T-cell (primary cell): ENCODE measurements around the gene CHD5. TPM values are rescaled to one million over a fixed set of nuclear protein-coding genes. Genes with fewer than 3 reads are reported as not detected.
A peak's percentile ranks its signal among the peaks of the same experiment; 100 is the strongest.

Source experiments
- ATAC-seq, 4 experiments: fragments of 200-7000 bp in 3 of 4; fragments of 150-1000 bp in 1 of 4; cut with Tn5 transposase; replicated peaks in 1 of 4; 1 replicate in 3 of 4; 2 replicates in 1 of 4; pipeline ENCODE4 v1.10.0; 2021; ENCODE audit warnings: moderate library complexity in 3 of 4, mild to moderate bottlenecking in 2 of 4, moderate number of reproducible peaks in 1 of 4
- CTCF ChIA-PET, 2 donors: fragments of 300-600 bp; sonication (Branson Sonifier 250); formaldehyde crosslinking; loops; one replicate each; lab custom pipeline; 2022; ENCODE audit warnings: antibody characterized with exemption in 2 of 2; lab: Charles Lee
- POLR2A ChIA-PET, 2 donors: fragments of 300-600 bp; sonication (Branson Sonifier 250); formaldehyde crosslinking; loops; one replicate each; lab custom pipeline; 2022; ENCODE audit warnings: antibody characterized with exemption in 2 of 2; lab: Charles Lee
- DNase-seq, 35 experiments: peaks; one replicate each; pipeline versions ENCODE4 v3.0.0 to v3.0.0-alpha.2; 2013 to 2023
- H3K27ac ChIP-seq: one replicate; pipeline ENCODE4 v1.5.1; 2013; ENCODE audit warnings: low read length
- H3K27me3 ChIP-seq, 2 experiments: replicated peaks in 1 of 2; 1 replicate in 1 of 2; 2 replicates in 1 of 2; pipeline versions ENCODE4 v1.6.1 to v1.7.0; 2013; ENCODE audit warnings: low read length in 1 of 2, mixed read lengths in 1 of 2; ENCODE audit not compliant: control insufficient read depth in 2 of 2, insufficient read depth in 2 of 2; ENCODE audit errors: extremely low read depth in 1 of 2
- H3K36me3 ChIP-seq, 2 donors: 1 replicate in 1 of 2; 2 replicates in 1 of 2; pipeline versions ENCODE4 v1.6.1 to v1.7.0; 2013; ENCODE audit warnings: low read length in 1 of 2; ENCODE audit not compliant: control insufficient read depth in 2 of 2, insufficient read depth in 1 of 2; ENCODE audit errors: extremely low read depth in 1 of 2
- H3K4me1 ChIP-seq, 2 experiments: 1 replicate in 1 of 2; 2 replicates in 1 of 2; pipeline versions ENCODE4 v1.6.1 to v1.7.0; 2013; ENCODE audit warnings: low read length in 2 of 2, mixed read lengths in 1 of 2; ENCODE audit not compliant: insufficient read depth in 2 of 2, control insufficient read depth in 1 of 2; ENCODE audit errors: extremely low read depth in 1 of 2
- H3K4me3 ChIP-seq, 2 donors: 1 replicate in 1 of 2; 2 replicates in 1 of 2; pipeline versions ENCODE4 v1.5.1 to v1.7.0; 2013; ENCODE audit warnings: mild to moderate bottlenecking in 2 of 2, low read length in 1 of 2, moderate library complexity in 1 of 2; ENCODE audit not compliant: control insufficient read depth in 1 of 2; ENCODE audit errors: extremely low read depth in 1 of 2
- H3K9me3 ChIP-seq: 2 replicates; pipeline ENCODE4 v1.7.0; 2013
- H3K27ac Mint-ChIP-seq, 2 donors: one replicate each; pipeline ENCODE4 v1.8.0; 2020 to 2021; ENCODE audit warnings: mild to moderate bottlenecking in 2 of 2, mixed read lengths in 2 of 2
- H3K27me3 Mint-ChIP-seq, 2 donors: one replicate each; pipeline ENCODE4 v1.8.0; 2021 to 2022; ENCODE audit warnings: mixed read lengths in 2 of 2
- H3K36me3 Mint-ChIP-seq: one replicate; pipeline ENCODE4 v1.8.0; 2021; ENCODE audit warnings: mixed read lengths
- H3K4me1 Mint-ChIP-seq, 3 donors: one replicate each; pipeline ENCODE4 v1.8.0; 2020 to 2022; ENCODE audit warnings: mixed read lengths in 3 of 3, mild to moderate bottlenecking in 1 of 3
- H3K4me3 Mint-ChIP-seq, 3 donors: one replicate each; pipeline ENCODE4 v1.8.0; 2020 to 2022; ENCODE audit warnings: mild to moderate bottlenecking in 3 of 3, mixed read lengths in 3 of 3, moderate library complexity in 3 of 3
- H3K9me3 Mint-ChIP-seq, 3 donors: one replicate each; pipeline ENCODE4 v1.8.0; 2020 to 2022; ENCODE audit warnings: mixed read lengths in 3 of 3
- WGBS: methylation state at CpG from one replicate; pipeline ENCODE4 v1.1.5; 2013; ENCODE audit warnings: missing lambda C conversion rate; ENCODE audit not compliant: insufficient coverage; 5-methylcytosine and 5-hydroxymethylcytosine counted together
- total RNA-seq, 35 experiments: library from RNA in 6 of 35; stranded (reverse) in 6 of 35; fragments of 120-200 nt in 1 of 35; gene quantifications; one replicate each; pipeline versions ENCODE4 v1.2.1 to v1.2.4 and lab custom pipeline; 2013 to 2026

CHD5 gene
- total RNA-seq, 5 donors from 2014 or later (not counting 1 experiment from before 2014, with no cell fraction given): 0.05 to 0.23 (median 0.16) TPM

DNA sequence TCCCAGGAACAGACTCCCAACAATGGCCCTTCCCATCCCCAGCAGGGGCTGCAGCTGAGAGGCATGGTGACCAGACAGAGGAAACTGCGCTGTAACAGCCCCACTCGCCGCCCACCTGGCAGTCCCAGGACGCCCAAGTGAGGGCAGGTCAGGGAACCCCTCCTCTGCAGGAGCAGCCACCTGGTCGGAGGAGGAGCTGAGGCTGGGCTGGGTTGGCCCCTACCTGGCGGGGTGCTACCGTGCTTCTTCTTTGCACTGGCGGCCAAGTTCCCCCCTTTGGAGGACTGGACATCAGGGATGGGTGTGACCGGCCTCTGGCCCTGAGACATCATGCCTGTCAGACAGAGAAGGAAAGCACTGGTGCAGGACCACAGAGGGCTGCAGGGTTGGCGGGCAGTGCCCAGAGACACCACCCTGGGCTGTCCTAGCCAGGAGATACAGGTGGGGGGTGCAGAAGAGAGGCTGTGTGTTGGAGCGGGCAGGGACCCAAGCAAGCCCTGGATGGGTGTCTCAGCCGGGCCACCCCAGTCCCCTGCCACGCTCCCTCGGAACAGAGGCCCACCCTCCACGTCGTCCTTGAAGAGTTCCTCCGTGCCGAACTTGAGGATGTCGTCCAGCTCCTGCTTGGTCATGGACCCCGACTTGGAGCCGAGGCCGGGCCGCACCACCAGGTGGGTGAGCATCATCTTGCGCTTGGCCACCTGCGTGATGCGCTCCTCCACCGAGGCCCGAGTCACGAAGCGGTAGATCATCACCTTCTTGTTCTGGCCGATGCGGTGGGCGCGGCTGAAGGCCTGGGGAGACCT, 51.6 kb downstream of the CHD5 start:
- Mint-ChIP-seq H3K4me1 (peaks cover 0 to 5% (median 3%) of the 10 kb centered on the region in 3 donors), H3K27me3 (peaks cover 1 to 9% of the 10 kb centered on the region in 2 donors), H3K9me3 (peaks cover 7 to 11% (median 11%) of the 10 kb centered on the region in 3 donors), H3K36me3 (no peaks in the 10 kb centered on the region), H3K27ac (no peak overlapping the region), H3K4me3 (peak overlapping the region in 1 of 3 donors; percentile 12)
- Histone ChIP-seq H3K9me3 (no peaks in the 10 kb centered on the region), H3K27ac (no peak overlapping the region), H3K4me3 (no peak overlapping the region), H3K36me3 (no peaks in the 10 kb centered on the region), H3K4me1 (peaks cover 0 to 6% of the 10 kb centered on the region in 2 experiments), H3K27me3 (peaks cover 0 to 49% of the 10 kb centered on the region in 2 experiments)
- CTCF ChIA-PET: interaction anchor here in 1 of 2 donors (0.6 kb wide), 1 partner anchor 478 kb away, joined by 3 read pairs; no protein-coding TSS in a partner anchor
- POLR2A ChIA-PET: no interaction called here
- ATAC-seq (peak in 2 of 4 experiments; percentile 5 to 6), DNase-seq (no peak)
- 95% methylated on average over 32 of the region's 34 CpGs for WGBS

DNA sequence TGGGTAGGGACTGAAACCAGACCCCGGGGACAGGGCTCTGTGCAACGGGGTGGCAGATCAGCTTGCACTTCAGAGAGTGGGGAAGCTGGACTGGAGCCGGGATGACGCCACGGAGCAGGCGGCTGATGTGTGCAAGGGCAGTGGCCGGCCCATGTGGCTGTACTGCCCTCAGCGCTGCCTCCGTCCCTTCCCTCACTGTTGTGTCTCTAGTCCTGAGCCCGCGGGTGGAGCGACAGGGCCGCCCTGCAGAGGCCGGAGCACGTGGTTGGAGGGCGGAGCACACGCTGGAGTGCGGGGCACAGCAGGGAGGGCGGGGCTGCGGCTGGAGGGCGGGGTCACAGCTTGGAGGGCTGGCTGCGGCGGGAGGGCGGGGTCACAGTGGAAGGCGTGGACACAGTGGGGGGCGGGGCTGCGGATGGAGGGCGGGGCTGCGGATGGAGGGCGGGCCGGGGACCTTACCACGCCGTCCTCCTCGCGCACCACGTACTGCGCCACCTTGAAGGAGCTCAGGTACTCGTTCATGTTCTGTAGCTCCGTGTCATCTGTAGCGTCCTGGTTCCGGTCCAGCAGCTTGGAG, 52.4 kb downstream of the CHD5 start:
- H3K27ac Mint-ChIP-seq: no peak overlapping the region
- H3K9me3 ChIP-seq: no peaks in the 10 kb centered on the region
- ChIA-PET CTCF (interaction anchor here in 1 of 2 donors (0.6 kb wide), 2 partner anchors 98 to 479 kb away, joined by 3 to 6 read pairs; no protein-coding TSS in a partner anchor), POLR2A (interaction anchor here (0.6 kb wide), 2 partner anchors 21 to 255 kb away, joined by 3 to 5 read pairs; no protein-coding TSS in a partner anchor)
- H3K27ac ChIP-seq: no peak overlapping the region
- peaks cover 0 to 42% of the 10 kb centered on the region in 2 experiments for H3K27me3 ChIP-seq
- H3K9me3 Mint-ChIP-seq: peaks cover 7 to 10% (median 8%) of the 10 kb centered on the region in 3 donors
- peaks cover 0 to 5% (median 3%) of the 10 kb centered on the region in 3 donors for H3K4me1 Mint-ChIP-seq
- H3K36me3 Mint-ChIP-seq: no peaks in the 10 kb centered on the region
- H3K4me1 ChIP-seq: peaks cover 0 to 6% of the 10 kb centered on the region in 2 experiments
- no peaks in the 10 kb centered on the region for H3K36me3 ChIP-seq
- peak overlapping the region in 1 of 3 donors; percentile 36 for H3K4me3 Mint-ChIP-seq
- ATAC-seq (peak; percentile 86 to 95 (median 87)), DNase-seq (peak; percentile 10 to 77 (median 61))
- peaks cover 1 to 9% of the 10 kb centered on the region in 2 donors for H3K27me3 Mint-ChIP-seq
- 35% methylated on average over 30 of the region's 41 CpGs for WGBS
- H3K4me3 ChIP-seq: no peak overlapping the region

DNA sequence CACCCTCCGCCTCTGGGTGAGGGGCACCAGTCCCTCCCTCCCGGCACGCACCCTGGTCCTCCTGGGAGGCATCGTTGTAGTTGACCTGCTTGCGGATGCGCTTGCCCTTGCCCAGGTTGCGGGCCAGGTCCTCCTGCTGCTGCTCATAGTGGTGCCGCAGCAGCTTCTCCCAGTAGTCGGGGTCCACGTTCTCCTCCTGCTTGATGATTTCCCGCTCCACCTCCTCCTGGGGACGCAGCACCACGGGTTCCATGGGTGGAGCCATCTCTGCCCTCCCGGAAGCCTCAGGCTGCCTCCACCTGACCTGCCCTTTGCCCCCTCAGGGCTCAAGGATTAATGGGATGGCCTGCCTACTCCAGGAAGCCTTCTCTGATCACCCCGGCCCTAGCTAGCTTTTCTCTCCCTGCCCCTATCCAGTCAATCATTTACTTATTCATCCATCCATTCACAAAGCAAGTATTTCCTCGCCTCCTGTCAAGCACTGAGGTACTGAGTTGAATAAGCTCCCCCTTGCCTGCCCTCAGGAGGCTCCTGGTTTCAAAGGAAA, 53.5 kb downstream of the CHD5 start:
- no peak overlapping the region for H3K27ac Mint-ChIP-seq
- no peaks in the 10 kb centered on the region for H3K36me3 Mint-ChIP-seq
- no peak overlapping the region for H3K4me3 Mint-ChIP-seq
- DNase-seq (no peak), ATAC-seq (no peak)
- no peaks in the 10 kb centered on the region for H3K36me3 ChIP-seq
- peaks cover 1 to 9% of the 10 kb centered on the region in 2 donors for H3K27me3 Mint-ChIP-seq
- no peak overlapping the region for H3K27ac ChIP-seq
- CTCF ChIA-PET: interaction anchor here in 1 of 2 donors (0.6 kb wide), 1 partner anchor 725 kb away, joined by 10 read pairs; no protein-coding TSS in a partner anchor
- 95% methylated on average over 16 of the region's 16 CpGs for WGBS
- peaks cover 0 to 40% of the 10 kb centered on the region in 2 experiments for H3K27me3 ChIP-seq
- H3K9me3 ChIP-seq: no peaks in the 10 kb centered on the region
- peaks cover 0 to 6% of the 10 kb centered on the region in 2 experiments for H3K4me1 ChIP-seq
- H3K4me1 Mint-ChIP-seq: peaks cover 0 to 5% (median 3%) of the 10 kb centered on the region in 3 donors
- POLR2A ChIA-PET: no interaction called here
- no peak overlapping the region for H3K4me3 ChIP-seq
- no peaks in the 10 kb centered on the region for H3K9me3 Mint-ChIP-seq

DNA sequence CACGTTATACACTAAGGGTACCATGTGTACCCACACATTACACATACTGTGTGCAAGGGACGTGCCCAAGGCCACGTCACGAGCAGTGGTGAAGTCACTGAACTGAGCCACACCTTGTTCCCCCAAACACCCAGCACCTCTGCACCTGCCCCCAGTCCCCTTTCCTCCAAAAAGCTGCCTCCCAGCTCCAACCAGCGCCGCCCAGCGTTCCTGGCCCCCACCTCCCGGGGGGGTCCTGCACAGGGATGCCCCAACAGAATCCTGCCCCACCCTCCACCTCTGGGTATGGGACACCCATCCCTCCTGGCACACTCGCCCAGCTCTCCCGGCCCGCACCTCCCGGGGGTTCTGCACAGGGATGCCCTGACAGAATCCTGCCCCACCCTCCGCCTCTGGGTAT, 54.1 kb downstream of the CHD5 start:
- no peak for ATAC-seq

DNA sequence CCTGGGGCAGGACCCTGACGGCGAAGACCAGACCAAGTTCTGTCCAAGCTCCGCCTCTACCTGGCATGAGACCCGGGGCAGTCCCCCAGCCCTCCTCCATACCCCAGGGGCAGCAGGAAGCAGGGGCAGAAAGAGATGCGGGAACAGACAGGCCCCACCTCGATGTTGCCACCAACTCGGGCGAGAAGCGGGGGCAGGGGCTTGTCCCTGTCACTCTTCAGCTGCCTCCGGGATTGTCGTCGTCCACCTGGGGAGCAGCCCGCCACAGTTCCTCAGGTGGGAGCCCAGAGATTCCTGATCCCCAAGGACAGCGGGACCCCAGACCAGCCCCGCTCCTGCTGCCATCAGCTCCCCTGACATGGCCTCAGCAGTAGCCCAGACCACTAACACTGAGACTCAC, 54.8 kb downstream of the CHD5 start:
- Histone ChIP-seq H3K9me3 (no peaks in the 10 kb centered on the region), H3K36me3 (no peaks in the 10 kb centered on the region), H3K27ac (no peak overlapping the region), H3K4me1 (peaks cover 0 to 6% of the 10 kb centered on the region in 2 experiments), H3K27me3 (peaks cover 0 to 38% of the 10 kb centered on the region in 2 experiments), H3K4me3 (no peak overlapping the region)
- no peak overlapping the region for H3K27ac Mint-ChIP-seq
- ChIA-PET POLR2A (no interaction called here), CTCF (no interaction called here)
- H3K4me3 Mint-ChIP-seq: no peak overlapping the region
- no peaks in the 10 kb centered on the region for H3K9me3 Mint-ChIP-seq
- ATAC-seq: no peak
- WGBS: 86% methylated on average over 12 of the region's 15 CpGs
- H3K4me1 Mint-ChIP-seq: peaks cover 0 to 5% (median 3%) of the 10 kb centered on the region in 3 donors
- H3K36me3 Mint-ChIP-seq: no peaks in the 10 kb centered on the region
- no peak for DNase-seq
- peaks cover 1 to 9% of the 10 kb centered on the region in 2 donors for H3K27me3 Mint-ChIP-seq

More for the DNA sequence above, 54.1 kb downstream of the CHD5 start:
- no peak overlapping the region for H3K4me3 ChIP-seq
- H3K9me3 ChIP-seq: no peaks in the 10 kb centered on the region
- Mint-ChIP-seq H3K4me1 (peaks cover 0 to 5% (median 3%) of the 10 kb centered on the region in 3 donors), H3K36me3 (no peaks in the 10 kb centered on the region), H3K27ac (no peak overlapping the region), H3K9me3 (no peaks in the 10 kb centered on the region), H3K4me3 (no peak overlapping the region), H3K27me3 (peaks cover 1 to 9% of the 10 kb centered on the region in 2 donors)
- peaks cover 0 to 38% of the 10 kb centered on the region in 2 experiments for H3K27me3 ChIP-seq
- ChIA-PET CTCF (no interaction called here), POLR2A (no interaction called here)
- no peak overlapping the region for H3K27ac ChIP-seq
- WGBS: 79% methylated on average over 7 of the region's 13 CpGs
- DNase-seq: no peak
- H3K36me3 ChIP-seq: no peaks in the 10 kb centered on the region
- peaks cover 0 to 6% of the 10 kb centered on the region in 2 experiments for H3K4me1 ChIP-seq

DNA sequence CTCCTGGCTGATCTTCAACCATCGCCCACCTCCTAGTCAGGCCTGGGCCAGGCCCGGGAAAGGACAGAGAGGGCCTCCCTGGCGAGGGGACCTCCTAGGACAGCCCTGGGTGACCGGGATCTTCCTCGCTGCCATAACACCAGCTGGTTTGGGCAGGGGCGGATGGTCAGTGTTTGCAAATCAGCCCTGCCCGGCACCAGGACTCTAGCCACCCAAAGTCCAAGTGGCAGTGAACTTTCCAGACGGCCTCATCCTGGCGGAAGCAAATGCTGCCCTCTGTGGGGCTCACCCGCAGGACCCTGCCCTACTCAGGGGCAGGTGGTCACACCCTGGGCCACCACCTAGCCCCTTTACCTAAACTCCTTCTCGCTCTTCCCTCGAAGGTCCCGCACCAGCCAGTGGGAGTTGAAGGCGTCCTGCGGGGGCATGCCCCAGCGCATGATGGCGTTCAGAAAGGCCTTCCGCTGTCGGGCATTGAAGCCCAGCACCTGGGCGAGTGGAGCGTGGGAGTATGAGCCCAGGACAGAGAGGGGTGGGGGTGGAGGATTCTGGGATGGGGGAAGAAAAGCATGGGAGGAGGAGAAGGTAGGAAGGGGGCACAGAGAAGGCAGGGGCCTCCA, 55.3 kb downstream of the CHD5 start:
- peaks cover 1 to 9% of the 10 kb centered on the region in 2 donors for H3K27me3 Mint-ChIP-seq
- H3K36me3 Mint-ChIP-seq: no peaks in the 10 kb centered on the region
- ChIA-PET CTCF (no interaction called here), POLR2A (no interaction called here)
- peaks cover 0 to 6% of the 10 kb centered on the region in 2 experiments for H3K4me1 ChIP-seq
- no peak overlapping the region for H3K4me3 Mint-ChIP-seq
- peaks cover 0 to 5% (median 3%) of the 10 kb centered on the region in 3 donors for H3K4me1 Mint-ChIP-seq
- 79% methylated on average over 15 of the region's 21 CpGs for WGBS
- no peaks in the 10 kb centered on the region for H3K36me3 ChIP-seq
- H3K9me3 ChIP-seq: no peaks in the 10 kb centered on the region
- H3K27ac ChIP-seq: no peak overlapping the region
- peaks cover 0 to 35% of the 10 kb centered on the region in 2 experiments for H3K27me3 ChIP-seq
- no peaks in the 10 kb centered on the region for H3K9me3 Mint-ChIP-seq
- H3K4me3 ChIP-seq: no peak overlapping the region
- ATAC-seq (no peak), DNase-seq (no peak)
- no peak overlapping the region for H3K27ac Mint-ChIP-seq
